OCI-LY7 (cell line): ENCODE data around the gene UNC79. TPM values are rescaled to one million over a fixed set of nuclear protein-coding genes. Genes with fewer than 3 reads are reported as not detected.

ENCODE experiments used
- BruUV-seq: library from RNA; stranded (reverse); fragments of 400-500 nt; replicated peaks from 2 replicates; lab custom pipeline; 2021; lab: Mats Ljungman, UMichigan
- CTCF ChIA-PET: fragments of 300-600 bp; sonication (Branson Sonifier 250); formaldehyde crosslinking; loops from one replicate; lab custom pipeline; 2022; ENCODE audit warnings: antibody characterized with exemption; ENCODE audit not compliant: unreplicated experiment; lab: Charles Lee
- POLR2A ChIA-PET: fragments of 300-600 bp; sonication (Branson Sonifier 250); formaldehyde crosslinking; loops from one replicate; lab custom pipeline; 2022; ENCODE audit warnings: antibody characterized with exemption; lab: Charles Lee
- DNase-seq: peaks from one replicate; pipeline ENCODE4 v3.0.0-alpha.2; 2015; ENCODE audit warnings: low spot score
- H2AFZ ChIP-seq: fragments of 200-600 bp; sonication (generic), shearing (Covaris generic); 2 replicates; pipeline ENCODE4 v1.6.1; 2014; ENCODE audit warnings: mild to moderate bottlenecking, antibody characterized with exemption, low read length, moderate library complexity
- H3K27ac ChIP-seq: fragments of 200-600 bp; sonication (generic); 2 replicates; pipeline ENCODE4 v1.5.1; 2014; ENCODE audit warnings: mixed run types, low read depth, mild to moderate bottlenecking, moderate library complexity, low read length, inconsistent platforms; ENCODE audit not compliant: poor library complexity, severe bottlenecking
- H3K36me3 ChIP-seq: fragments of 200-600 bp; sonication (generic); 2 replicates; pipeline ENCODE4 v1.6.1; 2014; ENCODE audit warnings: mild to moderate bottlenecking, antibody characterized with exemption, low read length, moderate library complexity, mixed read lengths; ENCODE audit not compliant: insufficient read depth
- H3K4me1 ChIP-seq: fragments of 200-600 bp; sonication (generic); 2 replicates; pipeline ENCODE4 v1.5.1; 2014; ENCODE audit warnings: mild to moderate bottlenecking, low read length; ENCODE audit not compliant: insufficient read depth, poor library complexity, severe bottlenecking
- H3K4me2 ChIP-seq: fragments of 200-600 bp; sonication (generic); 2 replicates; pipeline ENCODE4 v1.6.1; 2014; ENCODE audit warnings: mild to moderate bottlenecking, low read length
- H3K4me3 ChIP-seq: fragments of 200-600 bp; sonication (generic); 2 replicates; pipeline ENCODE4 v1.5.1; 2014; ENCODE audit warnings: mild to moderate bottlenecking, low read depth, low read length; ENCODE audit not compliant: poor library complexity, severe bottlenecking
- H3K79me2 ChIP-seq: fragments of 200-600 bp; sonication (generic); 2 replicates; pipeline ENCODE4 v1.6.1; 2016; ENCODE audit warnings: low read depth, mild to moderate bottlenecking, low read length, moderate library complexity, mixed read lengths; ENCODE audit not compliant: insufficient read depth
- H3K9me2 ChIP-seq: fragments of 200-600 bp; sonication (generic); 2 replicates; pipeline ENCODE4 v1.6.1; 2016; ENCODE audit warnings: mild to moderate bottlenecking, low read length, mixed read lengths; ENCODE audit not compliant: insufficient read depth
- H3K9me3 ChIP-seq: fragments of 200-600 bp; sonication (generic); 2 replicates; pipeline ENCODE4 v1.6.1; 2014; ENCODE audit warnings: mild to moderate bottlenecking, mixed run types, low read length, mixed read lengths
- H4K20me1 ChIP-seq: fragments of 200-600 bp; sonication (generic); 2 replicates; pipeline ENCODE4 v1.6.1; 2014; ENCODE audit warnings: mild to moderate bottlenecking, antibody characterized with exemption, low read length, moderate library complexity, mixed read lengths; ENCODE audit not compliant: insufficient read depth
- EZH2phosphoT487 ChIP-seq: fragments of 200-600 bp; sonication (generic); IDR thresholded peaks from 2 replicates; pipeline ENCODE4 v1.6.1; 2018; ENCODE audit warnings: low read depth, borderline replicate concordance, mild to moderate bottlenecking, mixed run types, antibody characterized with exemption, low read length, moderate library complexity, mixed read lengths
- intact Hi-C: fragments of 100-400 bp; cut with micrococcal nuclease; formaldehyde crosslinking; loops from one replicate; pipeline ENCODE4 v1.10.0; 2022; ENCODE audit not compliant: unreplicated experiment
- total RNA-seq, 2 experiments: library from RNA; depleted of rRNA in 1 of 2; stranded (reverse); fragments of >200 nt in 1 of 2; shearing (Covaris generic) in 1 of 2; gene quantifications; 2 replicates each; pipeline ENCODE4 v1.2.3, GENCODE V29; 2014 to 2022
- TF ChIP-seq, protein P1 (sequence below): fragments of 200-600 bp; sonication (generic); conservative IDR thresholded peaks from 2 replicates; pipeline ENCODE4 v1.5.1; 2014; ENCODE audit warnings: mild to moderate bottlenecking, antibody characterized with exemption, low read length, moderate library complexity, mixed read lengths

Gene UNC79
- total RNA-seq, 2 experiments from 2014 or later = 0.17 to 0.19 TPM

DNA sequence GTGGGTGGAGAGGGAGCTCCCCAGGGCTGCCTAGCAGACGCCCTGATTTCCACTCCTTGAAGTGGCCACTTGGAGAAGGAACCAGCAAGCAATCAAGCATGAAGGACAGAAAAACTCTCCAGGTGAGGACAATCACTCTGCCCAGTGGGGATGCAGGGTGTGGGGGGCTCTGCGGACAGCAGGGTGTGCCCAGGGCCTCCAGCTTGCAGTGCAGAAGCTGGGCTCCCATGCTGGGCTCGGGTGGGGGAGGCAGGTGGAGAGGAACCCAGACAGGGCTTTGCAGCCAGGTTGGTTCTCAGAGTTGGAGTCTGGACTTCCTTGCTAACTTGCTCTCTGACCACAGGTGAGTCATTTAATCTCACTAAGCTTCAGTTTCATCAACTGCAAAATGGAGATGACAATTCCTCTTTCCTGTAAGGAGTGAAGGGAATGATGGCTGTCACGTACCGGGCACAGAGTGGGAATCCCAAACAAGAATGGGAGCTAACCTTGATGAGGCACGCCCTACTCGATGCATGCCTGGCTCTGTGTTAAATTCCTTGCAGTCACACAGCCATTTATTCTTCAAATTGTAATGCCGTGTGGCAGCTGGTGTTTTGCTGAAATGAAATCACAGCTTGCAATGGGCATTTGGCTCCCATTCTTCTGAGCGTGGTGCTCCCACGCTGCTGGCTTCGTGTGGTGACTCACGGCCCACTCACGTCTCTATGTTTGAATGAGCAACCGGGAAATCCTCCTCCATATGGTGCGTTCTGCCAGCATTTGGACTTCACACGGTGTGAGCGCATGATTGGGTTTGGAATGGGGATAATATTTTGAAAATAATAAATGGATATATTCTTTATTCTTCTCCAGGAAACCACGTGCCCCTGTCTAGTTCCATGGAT lies 282.3 kb downstream of the UNC79 start:
- Histone ChIP-seq H3K9me3 (no peaks in the 10 kb centered on the region), H3K79me2 (no peaks in the 10 kb centered on the region), H3K27ac (no peak overlapping the region), H2AFZ (no peak overlapping the region), H3K36me3 (no peaks in the 10 kb centered on the region), H3K4me1 (no peaks in the 10 kb centered on the region), H3K9me2 (no peaks in the 10 kb centered on the region), H4K20me1 (no peaks in the 10 kb centered on the region), H3K4me3 (no peak overlapping the region), H3K4me2 (no peak overlapping the region)
- POLR2A ChIA-PET = interaction anchor here (1.1 kb wide), 1 partner anchor 57 kb away, joined by 4 read pairs; no protein-coding TSS in a partner anchor
- intact Hi-C loops = no loop called here
- BruUV-seq = no TSS peak
- CTCF ChIA-PET = no interaction called here
- DNase-seq = no peak
- TF ChIP-seq, protein P1, sequence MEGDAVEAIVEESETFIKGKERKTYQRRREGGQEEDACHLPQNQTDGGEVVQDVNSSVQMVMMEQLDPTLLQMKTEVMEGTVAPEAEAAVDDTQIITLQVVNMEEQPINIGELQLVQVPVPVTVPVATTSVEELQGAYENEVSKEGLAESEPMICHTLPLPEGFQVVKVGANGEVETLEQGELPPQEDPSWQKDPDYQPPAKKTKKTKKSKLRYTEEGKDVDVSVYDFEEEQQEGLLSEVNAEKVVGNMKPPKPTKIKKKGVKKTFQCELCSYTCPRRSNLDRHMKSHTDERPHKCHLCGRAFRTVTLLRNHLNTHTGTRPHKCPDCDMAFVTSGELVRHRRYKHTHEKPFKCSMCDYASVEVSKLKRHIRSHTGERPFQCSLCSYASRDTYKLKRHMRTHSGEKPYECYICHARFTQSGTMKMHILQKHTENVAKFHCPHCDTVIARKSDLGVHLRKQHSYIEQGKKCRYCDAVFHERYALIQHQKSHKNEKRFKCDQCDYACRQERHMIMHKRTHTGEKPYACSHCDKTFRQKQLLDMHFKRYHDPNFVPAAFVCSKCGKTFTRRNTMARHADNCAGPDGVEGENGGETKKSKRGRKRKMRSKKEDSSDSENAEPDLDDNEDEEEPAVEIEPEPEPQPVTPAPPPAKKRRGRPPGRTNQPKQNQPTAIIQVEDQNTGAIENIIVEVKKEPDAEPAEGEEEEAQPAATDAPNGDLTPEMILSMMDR = no peak
- no peak for TF ChIP-seq EZH2phosphoT487

DNA sequence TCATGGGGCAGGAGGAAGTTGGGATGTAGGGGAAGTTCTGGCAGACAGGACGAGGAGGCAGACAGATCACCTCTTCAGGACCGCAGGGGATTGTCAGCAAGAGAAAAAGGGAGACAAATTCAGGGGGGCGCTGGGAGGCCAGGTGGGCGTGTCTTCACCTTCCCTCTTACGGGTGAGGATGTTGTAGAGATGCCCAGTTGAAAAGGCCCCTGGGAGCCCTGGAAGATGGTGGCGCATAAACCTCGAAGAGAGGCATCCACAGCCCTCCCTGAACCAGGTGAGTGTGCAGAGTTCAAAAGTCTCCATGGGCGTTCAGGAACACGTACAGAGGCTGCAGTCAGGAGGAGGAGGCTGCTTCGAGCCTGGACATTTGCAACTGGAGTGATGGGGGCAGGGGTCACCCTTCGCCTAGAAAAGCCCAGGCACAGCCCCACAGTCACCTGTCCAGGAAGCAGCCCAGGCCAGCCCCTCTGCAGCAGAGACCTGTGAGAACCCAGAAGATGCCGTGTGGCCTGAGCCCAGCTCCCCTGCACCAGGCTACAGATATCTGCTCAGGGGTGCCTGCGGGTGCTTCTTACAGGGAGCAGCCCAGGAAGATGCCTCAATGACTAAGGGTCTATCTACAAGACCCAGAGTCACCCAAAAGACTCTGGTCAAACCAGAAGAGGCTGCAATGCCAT lies 283.1 kb downstream of the UNC79 start:
- no peak overlapping the region for H3K4me2 ChIP-seq
- no peaks in the 10 kb centered on the region for H3K9me3 ChIP-seq
- H3K79me2 ChIP-seq = no peaks in the 10 kb centered on the region
- H3K4me1 ChIP-seq = no peaks in the 10 kb centered on the region
- BruUV-seq = no TSS peak
- ChIA-PET POLR2A (interaction anchor here (1.1 kb wide), 1 partner anchor 58 kb away, joined by 4 read pairs; no protein-coding TSS in a partner anchor), CTCF (no interaction called here)
- H4K20me1 ChIP-seq = no peaks in the 10 kb centered on the region
- no peaks in the 10 kb centered on the region for H3K9me2 ChIP-seq
- H2AFZ ChIP-seq = no peak overlapping the region
- H3K4me3 ChIP-seq = no peak overlapping the region
- H3K36me3 ChIP-seq = no peaks in the 10 kb centered on the region
- H3K27ac ChIP-seq = no peak overlapping the region
- DNase-seq = no peak
- intact Hi-C loops = no loop called here
- TF ChIP-seq, protein P1 = no peak
- TF ChIP-seq EZH2phosphoT487 = no peak
